ENCODE data around the gene FBXL13. TPM values are rescaled to one million over a fixed set of nuclear protein-coding genes. Genes with fewer than 3 reads are reported as not detected.
"Not testable (repeated sequence)": the region's sequence is repeated elsewhere in the genome, so short reads cannot be mapped to it uniquely, and the experiment has no call there.

FBXL13 gene
- total RNA-seq, 1 experiment from 2014 or later, result 0.96 TPM

DNA sequence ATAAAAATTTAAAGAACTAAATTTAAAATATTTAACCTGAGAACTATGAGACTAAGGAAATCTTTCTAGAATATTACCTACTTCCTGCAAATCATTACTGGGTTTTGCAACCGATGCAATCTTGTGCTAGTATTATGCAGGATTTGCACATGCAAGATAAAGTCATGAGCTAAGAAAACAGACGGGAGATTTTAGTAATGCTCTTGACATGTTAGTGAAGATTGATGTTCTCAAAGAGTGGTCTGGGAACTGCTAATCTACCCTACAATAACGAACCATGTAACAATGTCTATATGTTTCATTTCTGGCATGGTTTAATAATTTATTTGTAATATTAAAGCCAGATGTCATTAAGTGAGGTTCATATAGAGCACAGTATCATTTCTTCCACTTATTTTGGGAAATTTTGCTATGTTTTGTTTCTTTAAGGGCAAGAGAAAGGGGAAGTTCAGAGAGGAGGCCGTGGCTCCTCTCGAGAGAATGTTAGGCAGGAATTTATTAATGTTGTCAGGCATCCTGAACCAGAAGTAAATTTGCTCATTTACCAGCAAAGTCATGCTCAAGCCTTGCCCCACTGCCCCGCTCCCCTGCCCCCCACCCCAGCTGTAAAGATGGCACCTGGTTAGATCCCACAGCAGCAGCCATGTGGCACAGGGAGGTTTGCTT is 139.0 kb downstream of the FBXL13 start:
- no peak for DNase-seq (ENCODE audit: low read depth)

DNA sequence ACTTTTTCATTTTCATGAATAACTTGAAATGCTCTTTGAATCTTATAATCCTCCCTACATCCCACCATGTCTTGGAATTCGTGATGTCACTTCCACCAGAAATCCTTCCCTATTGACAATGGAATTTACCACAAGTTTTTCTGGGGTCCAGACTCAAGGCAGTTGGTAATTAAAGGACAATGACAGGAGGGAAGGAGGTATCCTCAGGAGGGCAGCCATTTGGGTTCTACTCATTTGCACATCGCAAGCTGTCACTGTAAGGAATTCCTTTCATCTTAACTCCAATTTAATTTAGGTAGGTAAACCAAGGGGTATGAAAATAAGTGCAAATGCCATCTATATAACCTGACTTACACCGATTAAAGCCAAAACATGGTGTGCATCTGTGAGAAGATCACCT is 139.9 kb downstream of the FBXL13 start:
- no peak for DNase-seq (ENCODE audit: low read depth)

DNA sequence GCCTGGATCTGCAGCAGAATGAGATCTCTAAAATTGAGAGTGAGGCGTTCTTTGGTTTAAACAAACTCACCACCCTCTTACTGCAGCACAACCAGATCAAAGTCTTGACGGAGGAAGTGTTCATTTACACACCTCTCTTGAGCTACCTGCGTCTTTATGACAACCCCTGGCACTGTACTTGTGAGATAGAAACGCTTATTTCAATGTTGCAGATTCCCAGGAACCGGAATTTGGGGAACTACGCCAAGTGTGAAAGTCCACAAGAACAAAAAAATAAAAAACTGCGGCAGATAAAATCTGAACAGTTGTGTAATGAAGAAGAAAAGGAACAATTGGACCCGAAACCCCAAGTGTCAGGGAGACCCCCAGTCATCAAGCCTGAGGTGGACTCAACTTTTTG is 140.4 kb downstream of the FBXL13 start:
- DNase-seq (ENCODE audit: low read depth), result no peak

DNA sequence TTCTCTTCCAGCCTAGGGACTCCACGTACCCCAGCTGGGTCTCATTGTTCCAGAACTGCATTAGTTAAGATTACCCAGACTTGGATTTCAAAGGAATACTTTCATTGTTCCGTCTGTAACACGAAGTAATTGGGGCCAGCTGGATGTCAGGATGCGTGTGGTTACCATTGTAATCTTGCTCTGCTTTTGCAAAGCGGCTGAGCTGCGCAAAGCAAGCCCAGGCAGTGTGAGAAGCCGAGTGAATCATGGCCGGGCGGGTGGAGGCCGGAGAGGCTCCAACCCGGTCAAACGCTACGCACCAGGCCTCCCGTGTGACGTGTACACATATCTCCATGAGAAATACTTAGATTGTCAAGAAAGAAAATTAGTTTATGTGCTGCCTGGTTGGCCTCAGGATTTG is 140.8 kb downstream of the FBXL13 start:
- DNase-seq (ENCODE audit: low read depth), result peak; percentile 15

DNA sequence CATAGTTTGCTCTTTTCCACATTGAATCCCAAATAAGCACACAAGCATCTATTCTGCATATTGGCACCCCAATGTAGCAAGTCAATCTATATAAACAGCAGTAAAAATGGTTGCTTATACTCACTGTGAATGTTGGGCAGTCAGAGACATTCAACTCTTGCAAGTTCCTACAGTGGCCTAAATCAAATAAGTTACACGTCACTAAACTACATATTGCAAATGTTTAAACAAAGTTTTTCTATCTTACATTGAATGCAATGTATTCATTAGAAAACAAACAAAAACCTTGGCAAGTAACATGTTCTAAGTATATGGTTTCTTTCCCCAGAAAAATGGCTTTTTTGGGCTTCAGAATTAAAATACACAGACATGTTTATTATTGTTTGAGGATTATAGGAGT is 142.8 kb downstream of the FBXL13 start:
- no peak for DNase-seq (ENCODE audit: low read depth)

DNA sequence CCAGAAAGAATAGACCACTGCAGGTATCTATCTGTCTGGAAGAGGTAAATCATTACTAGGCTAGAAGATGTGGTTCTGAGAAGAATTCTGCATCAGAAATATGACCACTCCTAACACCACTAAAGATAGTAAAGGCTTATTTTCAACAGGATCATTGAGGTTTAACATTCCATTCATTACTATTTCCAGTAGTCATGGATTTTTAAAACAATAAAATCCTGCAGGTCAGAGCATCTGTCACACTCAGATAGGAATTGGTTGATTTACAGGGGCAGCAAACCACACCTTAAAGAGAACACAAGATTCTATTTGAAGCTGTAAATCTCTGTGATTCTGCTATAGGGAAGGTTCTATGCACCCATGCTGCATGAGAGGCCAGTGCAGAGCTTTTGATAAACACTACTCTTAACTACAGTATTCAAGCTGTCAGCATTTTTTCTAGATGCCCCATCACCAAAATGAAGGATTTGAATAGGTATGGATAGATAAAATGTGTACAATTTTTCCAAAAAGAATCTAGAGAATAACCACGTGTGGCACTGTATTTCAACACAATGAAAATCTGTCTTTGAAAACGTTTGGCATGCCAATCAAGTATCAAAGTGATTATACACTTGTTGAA is 147.2 kb downstream of the FBXL13 start:
- no peak for DNase-seq (ENCODE audit: low read depth)

DNA sequence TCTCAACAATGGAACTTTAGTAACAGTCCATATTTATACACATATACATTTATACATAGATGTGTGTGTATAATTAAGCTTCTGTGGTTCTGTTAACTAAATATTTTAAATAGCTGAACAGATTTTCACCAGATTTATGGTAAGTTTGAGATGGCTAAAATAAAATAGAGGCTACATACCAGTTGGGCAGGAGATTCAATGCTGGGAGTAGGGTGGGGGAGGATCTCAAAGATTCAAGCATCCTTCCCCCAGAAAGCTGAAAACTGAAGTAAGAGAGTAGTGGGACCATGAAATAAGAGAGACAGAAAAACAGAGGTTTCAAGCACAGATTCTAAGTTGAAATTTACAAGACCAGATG is 147.8 kb downstream of the FBXL13 start:
- DNase-seq (ENCODE audit: low read depth), result no peak

DNA sequence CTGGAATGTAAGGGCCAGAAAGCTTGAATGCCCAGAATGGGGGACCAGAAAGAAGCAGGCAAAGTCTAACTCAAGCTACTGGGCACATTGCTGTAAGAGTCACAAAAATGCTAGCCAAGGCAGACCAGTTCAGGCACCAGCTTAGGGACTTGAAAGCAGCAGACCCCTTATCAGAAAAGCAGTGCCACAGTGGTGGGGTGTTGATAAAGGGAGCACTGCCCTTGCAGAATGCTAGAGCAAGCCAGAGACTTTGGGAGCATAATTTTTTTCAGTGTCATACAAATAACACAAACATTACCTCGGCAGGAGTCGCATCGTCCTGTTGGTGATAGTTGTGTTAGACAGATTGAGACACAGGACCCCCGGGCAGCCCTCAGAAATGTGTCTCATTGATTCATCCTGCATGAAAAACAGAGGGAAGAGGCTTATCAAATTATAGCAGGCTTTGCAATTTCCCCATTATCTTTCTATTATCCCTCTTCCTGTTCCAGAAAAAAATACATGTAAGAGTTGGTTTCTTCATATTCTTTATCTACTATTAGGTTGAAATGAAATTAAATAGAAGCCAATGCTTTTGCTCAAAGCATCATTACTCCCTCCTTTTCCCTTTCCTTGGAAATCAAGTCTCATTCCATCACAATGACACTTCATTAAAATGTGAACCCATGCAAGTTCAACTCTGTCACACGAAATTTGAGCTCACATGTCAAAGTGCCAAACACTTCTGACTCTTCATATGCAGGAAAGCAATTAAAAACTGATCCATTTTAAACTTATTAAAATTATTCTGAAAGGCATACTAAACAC is 148.4 kb downstream of the FBXL13 start:
- DNase-seq (ENCODE audit: low read depth), result no peak

DNA sequence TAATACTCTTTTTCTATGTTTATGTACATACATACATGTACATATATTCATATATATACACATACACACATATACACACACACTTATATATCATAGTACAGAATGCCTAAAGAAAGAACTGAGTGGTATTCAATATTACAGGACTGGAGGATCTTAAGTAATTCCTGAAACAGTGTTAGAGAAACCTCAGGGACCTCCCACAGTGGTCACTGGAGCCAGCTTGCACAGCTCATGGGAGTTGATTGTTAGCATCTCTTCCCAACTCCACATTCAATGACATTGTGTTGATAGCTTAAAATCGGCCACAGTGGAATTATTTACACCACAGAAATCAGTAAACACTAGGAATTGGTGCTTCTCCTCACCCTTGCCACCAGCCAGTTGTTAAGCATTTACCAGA is 155.8 kb downstream of the FBXL13 start:
- no peak for DNase-seq (ENCODE audit: low read depth)

DNA sequence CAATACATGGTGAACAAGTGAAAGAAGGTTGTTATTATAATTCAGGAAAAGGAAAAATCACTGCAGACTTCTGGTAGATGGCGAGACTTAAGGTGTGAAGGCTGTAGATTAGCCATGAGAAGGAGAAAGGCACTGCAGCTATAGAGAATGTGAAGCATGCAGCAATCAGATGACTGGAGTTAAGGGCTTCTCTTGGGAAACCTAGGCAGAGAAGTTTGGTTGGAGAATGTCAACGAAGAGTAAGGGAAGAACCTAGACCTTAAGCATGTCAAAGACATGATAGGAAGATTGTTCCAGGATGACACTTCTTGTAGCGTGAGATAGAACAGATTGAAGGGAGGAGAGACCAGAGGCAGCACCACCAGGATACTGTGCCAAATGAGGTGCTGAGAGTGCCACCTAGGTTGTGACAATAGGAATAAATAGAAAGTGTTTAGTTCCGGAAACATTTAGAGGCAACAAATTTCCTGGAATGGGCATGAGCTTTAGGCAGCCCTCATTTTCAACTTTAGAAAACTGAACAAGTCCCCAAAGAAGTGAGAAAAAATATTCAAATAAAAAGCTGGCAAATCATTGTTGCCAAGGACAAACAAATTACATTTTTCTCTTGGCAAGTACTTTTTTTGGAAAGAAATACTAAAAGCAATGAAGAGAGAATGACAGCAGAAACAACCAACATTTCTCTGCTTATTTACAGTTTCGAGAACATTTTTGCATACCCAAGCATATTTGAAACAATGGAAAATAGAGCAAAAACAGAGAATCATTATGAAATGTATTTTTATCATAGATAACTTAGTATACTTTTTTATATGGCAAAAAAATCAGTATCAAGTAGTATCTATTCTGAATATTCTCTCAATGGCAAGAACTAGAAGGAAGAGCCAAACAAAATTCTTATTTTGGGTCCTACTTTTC is 156.9 kb downstream of the FBXL13 start:
- no peak for DNase-seq (ENCODE audit: low read depth)

DNA sequence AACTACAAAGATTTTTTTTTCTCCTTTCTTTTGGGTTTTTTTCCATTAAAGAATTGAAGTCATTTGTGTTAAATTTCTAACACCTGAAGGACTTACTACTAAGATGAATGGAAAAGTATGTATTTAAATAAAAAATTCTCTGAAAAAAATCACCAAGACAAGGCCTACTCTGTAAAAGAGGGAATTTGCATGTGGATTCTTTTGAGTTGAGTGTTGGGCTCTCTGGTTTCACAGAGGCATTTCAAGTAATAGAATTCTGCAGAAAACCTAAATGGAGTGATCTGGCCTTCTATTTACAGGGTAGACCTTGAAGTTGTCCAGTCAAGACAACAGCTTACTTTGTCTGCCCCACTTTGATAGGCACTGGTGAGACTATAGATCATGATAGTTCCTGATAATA is 157.7 kb downstream of the FBXL13 start:
- peak; percentile 31 for DNase-seq (ENCODE audit: low read depth)

DNA sequence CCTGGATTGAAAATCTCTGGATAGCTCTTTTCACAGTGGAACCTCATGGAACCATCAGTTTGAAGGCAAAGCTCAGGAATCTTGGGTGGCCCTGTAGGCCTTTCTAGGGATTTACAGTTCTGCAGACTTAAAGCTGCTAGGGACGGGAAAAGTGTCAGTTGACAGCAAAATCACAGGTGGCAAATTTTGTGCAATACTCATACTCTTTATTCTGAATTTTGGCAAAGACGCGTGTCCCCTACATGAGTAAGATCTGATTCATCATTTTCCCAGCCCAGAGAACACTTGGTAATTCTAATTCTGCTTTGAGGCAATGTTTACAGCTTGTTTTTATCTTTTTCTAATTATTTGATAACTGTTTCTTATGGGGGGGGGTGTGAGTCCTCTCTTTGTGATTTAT is 158.2 kb downstream of the FBXL13 start:
- peak; percentile 80 for DNase-seq (ENCODE audit: low read depth)

DNA sequence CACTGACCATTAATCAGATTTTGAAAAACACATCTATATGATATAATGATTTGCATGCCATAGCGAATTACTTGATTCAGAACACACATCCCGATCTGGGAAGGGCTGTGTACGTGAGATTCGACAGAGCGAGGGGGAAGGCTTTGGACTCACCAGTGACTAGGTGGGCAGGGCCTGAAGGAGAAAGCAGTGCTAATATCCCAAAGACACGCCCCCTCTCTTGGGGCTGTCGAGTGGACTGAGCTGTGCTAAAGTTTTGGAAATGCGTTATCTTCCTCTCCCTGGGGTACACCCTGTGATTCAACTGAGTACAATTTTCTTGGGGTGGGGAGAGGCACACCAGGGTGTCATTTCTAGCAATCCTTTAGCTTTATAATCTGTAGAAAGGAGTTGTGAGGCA is 160.0 kb downstream of the FBXL13 start:
- no peak for DNase-seq (ENCODE audit: low read depth)

DNA sequence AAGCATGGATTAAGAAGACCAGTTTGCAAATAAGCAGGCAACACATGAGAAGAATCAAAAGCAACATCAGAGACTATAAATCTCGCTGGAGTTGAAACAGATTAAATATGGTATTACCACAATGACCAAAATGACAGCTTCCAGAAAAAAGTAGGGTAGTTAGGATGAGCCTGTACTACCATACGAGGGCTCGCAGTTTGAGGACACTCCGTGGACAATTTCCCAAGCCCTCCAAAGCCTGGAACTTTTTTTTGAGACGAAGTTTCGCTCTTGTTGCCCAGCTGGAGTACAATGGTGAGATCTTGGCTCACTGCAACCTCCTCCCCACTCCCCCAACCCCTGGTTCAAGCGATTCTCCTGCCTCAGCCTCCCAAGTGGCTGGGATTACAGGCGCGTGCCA is 160.8 kb downstream of the FBXL13 start:
- no peak for DNase-seq (ENCODE audit: low read depth)

DNA sequence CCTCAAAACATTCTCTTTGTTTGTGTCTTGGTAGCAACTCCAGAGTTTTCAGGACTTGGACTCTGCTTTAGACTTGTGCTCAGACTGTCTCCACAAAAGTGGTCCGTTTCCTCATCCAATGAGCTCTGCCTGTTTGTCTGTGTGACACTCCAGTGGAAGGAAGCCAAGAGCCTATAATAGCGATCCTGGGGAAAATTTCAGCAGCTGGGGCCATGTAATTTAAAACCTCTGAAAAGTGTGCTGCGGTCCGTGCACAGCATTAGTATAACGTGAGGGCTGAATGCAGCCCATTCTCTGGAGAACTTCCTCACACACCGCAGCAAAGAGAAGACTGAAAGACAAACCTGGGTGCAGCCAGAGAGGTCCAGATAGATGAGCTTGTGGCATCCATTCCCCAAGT is 161.9 kb downstream of the FBXL13 start, which contains the start of gene LRRC17:
TSS of gene LRRC17 (plus strand) at position 259 of the 400 bp plus-strand sequence. CDS start 20,914 bp downstream, outside the sequence.
- peak; percentile 94 for DNase-seq (ENCODE audit: low read depth)

DNA sequence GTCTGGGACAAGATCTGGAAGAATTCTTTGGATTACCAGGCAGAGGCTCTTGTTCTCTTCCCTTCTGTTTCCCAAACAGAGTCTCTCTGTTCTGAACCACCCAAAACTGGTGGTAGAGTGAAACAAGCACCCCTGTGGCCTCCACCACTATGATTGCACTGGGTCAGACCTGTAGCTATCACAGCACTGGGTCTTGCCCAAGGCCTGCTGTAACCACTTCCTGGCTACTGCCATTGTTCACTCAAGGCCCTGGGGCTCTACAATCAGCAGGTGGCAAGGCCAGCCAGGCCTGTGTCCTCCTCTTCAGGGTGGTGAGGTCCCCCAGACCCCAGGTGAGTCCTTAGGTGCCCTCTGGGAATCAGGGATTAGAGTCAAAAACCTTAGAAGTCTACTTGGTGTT is 165.9 kb downstream of the FBXL13 start:
- no peak for DNase-seq (ENCODE audit: low read depth)

DNA sequence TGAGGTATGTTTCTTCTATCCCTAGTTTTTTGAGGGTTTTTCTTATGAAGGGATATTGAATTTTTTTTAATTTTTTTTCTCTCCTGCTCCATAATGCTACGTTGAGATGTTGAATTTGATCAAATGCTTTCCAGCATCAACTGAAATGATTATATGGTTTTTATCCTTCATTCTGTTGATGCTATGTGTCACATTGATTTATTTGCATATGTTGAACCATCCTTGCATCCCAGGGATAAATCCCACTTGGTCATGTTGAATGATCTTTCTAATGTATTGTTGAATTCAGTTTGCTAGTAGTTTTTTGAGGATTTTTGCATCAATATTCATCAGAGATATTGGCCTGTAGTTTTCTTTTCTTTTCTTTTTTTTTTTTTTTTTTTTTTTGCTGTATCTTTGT is 171.0 kb downstream of the FBXL13 start:
- not testable (repeated sequence) for DNase-seq (ENCODE audit: low read depth)

DNA sequence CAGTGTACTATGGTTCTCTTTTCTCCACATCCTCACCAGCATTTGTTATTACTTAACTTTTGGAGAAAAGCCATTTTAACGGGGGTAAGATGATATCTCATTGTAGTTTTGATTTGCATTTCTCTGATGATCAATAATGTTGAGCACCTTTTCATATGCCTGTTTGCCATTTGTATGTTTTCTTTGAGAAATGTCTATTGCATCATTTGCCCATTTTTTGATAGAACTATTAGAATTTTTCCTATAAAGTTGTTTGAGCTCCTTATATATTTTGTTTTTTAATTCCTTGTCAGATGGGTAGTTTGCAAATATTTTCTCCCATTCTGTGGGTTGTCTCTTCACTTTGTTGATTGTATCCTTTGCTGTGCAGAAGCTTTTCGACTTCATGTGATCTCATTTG is 172.5 kb downstream of the FBXL13 start:
- DNase-seq (ENCODE audit: low read depth), result not testable (repeated sequence)

DNA sequence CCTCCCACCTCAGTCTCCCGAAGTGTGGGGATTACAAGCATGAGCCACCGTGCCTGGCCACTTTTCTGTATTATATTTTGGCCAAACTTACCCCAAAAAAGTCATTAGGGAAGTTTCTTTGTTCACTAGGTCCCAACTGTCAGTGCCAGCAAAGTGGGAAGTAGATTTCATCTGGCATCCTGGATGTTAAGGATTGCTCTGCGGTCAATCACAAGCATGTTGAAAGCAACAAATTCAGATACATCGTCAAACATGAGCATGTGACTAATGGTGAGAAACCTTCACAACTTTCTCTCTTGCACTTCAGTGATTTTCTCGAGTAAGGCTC is 176.1 kb downstream of the FBXL13 start:
- DNase-seq (ENCODE audit: low read depth), result no peak

DNA sequence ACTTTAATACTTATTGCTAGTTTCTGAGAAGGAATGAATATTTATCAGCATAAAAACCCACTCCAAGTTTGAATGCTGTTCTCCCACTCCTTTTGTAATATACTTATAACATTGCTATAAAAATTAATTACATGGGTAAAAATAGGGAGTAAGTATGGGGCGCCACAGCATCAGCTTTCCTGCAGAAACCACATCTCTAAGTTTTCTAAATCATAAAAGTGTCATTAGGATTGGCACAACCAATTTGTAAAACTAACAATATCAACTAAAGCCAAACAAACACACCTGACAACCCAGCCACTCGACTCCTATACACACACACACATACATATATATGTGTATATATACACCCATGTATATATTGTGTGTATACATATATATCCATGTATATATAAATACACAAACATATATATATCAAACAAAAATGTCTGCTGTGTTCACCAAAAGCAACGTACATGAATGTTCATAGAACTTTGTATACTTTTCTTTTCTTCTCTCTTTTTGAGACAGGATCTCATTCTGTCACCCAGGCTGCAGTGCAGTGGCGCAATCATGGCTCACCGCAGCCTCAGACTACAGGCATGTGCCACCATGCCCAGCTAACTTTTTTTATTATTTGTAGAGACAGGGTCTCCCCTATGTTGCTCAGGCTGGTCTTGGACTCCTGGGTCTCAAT is 176.6 kb downstream of the FBXL13 start:
- no peak for DNase-seq (ENCODE audit: low read depth)

DNA sequence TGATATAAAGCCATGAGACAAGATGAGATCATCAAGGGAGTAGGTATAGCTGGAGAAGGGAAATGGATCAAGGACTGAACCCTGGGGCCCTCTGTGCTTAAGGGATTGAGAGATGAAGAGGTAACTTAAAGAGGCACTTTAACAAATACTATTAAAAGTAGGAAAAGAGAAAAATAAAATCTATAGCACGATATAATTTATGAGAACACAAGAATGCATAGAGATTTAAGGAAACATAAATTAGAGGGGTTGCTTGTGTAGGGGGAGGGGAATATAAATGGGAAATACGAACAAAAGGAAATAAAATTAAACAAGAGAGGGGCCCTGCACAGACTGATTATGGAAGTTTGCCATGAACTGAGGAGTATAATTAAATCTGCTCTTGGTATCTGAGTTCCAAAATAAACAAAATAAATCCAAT is 177.4 kb downstream of the FBXL13 start:
- DNase-seq (ENCODE audit: low read depth), result no peak
